Measurements from ENCODE around the gene FAM131B. TPM values are rescaled to one million over a fixed set of nuclear protein-coding genes. Genes with fewer than 3 reads are reported as not detected.
"Not testable (repeated sequence)": the region's sequence is repeated elsewhere in the genome, so short reads cannot be mapped to it uniquely, and the experiment has no call there.

FAM131B gene
- total RNA-seq, 1 donor from 2014 or later: 15.5 TPM

GRCh38 chr7:143392875-143393266, 30.4 kb upstream of the FAM131B start:
- no peak for DNase-seq (ENCODE audit: low read depth, low spot score)
- Mint-ChIP-seq H3K9me3 (no peaks in the 10 kb centered on the region), H3K4me1 (peaks cover 4% of the 10 kb centered on the region), H3K27ac (ENCODE audit: unreplicated experiment) (no peak overlapping the region), H3K27me3 (ENCODE audit: low read depth) (no peaks in the 10 kb centered on the region), H3K36me3 (ENCODE audit: low read depth) (peaks cover 6% of the 10 kb centered on the region), H3K4me3 (no peak overlapping the region)
- no peak for TF ChIP-seq CTCF (conservative IDR thresholded peaks at IDR 0.05)

- H3K4me1 Mint-ChIP-seq; H3K27me3 Mint-ChIP-seq (ENCODE audit: low read depth): not testable (repeated sequence)
Observed at GRCh38 chr7:143392427-143392826, 29.9 kb upstream of the FAM131B start.

DNA sequence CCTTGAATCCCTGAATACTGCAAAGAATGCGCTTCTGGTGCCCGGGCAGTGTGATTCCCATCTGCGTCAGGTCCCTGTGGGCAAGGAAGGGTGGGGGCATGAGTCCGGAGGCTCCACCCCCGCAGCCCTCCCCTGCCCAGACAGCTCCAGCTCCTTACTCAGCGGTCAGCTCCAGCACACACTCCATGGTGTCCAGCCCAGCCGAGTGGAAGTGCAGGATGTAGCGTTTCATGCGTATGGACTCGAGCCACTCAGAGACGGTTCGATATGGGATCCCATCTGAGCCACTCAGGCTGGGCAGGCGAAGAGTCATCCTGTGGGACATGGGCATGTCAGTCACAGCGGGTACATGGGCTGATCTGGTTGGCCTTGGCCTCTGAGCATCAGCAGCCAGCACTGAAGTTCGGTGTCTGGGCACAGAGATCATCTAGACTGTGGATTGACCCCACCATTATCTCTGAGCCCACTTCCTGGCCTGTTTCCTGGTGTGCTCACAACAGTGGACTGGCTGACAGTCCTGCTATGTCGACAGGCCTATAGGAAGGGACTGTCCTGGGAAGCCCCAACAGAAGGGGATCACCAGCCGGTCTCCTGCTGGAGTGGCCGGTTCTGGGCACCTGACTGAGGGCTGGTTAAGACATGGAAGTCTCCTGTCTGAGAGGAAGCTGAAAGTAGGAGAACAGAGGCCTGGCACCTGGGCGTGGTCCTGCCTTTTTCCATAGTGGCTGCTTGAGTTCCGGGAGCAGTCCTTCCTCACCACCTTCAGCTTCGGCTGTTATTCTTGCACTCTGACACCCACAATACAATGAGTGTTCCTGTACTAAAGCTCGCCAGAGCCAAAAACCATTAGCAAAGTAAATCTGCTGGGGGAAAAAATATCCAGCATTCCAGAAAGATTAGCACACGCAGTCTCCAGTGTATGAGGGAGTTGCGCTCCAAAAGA, 29.2 kb upstream of the FAM131B start:
- Mint-ChIP-seq H3K9me3 (no peaks in the 10 kb centered on the region), H3K4me3 (no peak overlapping the region), H3K27me3 (ENCODE audit: low read depth) (no peaks in the 10 kb centered on the region), H3K36me3 (ENCODE audit: low read depth) (peaks cover 6% of the 10 kb centered on the region), H3K27ac (ENCODE audit: unreplicated experiment) (no peak overlapping the region), H3K4me1 (peaks cover 4% of the 10 kb centered on the region)
- TF ChIP-seq CTCF (conservative IDR thresholded peaks at IDR 0.05): no peak
- DNase-seq (ENCODE audit: low read depth, low spot score): no peak

More at GRCh38 chr7:143392427-143392826, 29.9 kb upstream of the FAM131B start:
- H3K9me3 Mint-ChIP-seq; H3K27ac Mint-ChIP-seq (ENCODE audit: unreplicated experiment); DNase-seq (ENCODE audit: low read depth, low spot score); H3K4me3 Mint-ChIP-seq; H3K36me3 Mint-ChIP-seq (ENCODE audit: low read depth): not testable (repeated sequence)

GRCh38 chr7:143390773-143391317, 28.3 kb upstream of the FAM131B start:
- H3K36me3 Mint-ChIP-seq (ENCODE audit: low read depth): peaks cover 6% of the 10 kb centered on the region
- no peak for DNase-seq (ENCODE audit: low read depth, low spot score)
- peaks cover 4% of the 10 kb centered on the region for H3K4me1 Mint-ChIP-seq
- H3K27me3 Mint-ChIP-seq (ENCODE audit: low read depth): no peaks in the 10 kb centered on the region
- TF ChIP-seq CTCF (conservative IDR thresholded peaks at IDR 0.05): no peak
- no peaks in the 10 kb centered on the region for H3K9me3 Mint-ChIP-seq
- no peak overlapping the region for H3K4me3 Mint-ChIP-seq
- no peak overlapping the region for H3K27ac Mint-ChIP-seq (ENCODE audit: unreplicated experiment)

- H3K9me3 Mint-ChIP-seq: no peaks in the 10 kb centered on the region
- H3K36me3 Mint-ChIP-seq (ENCODE audit: low read depth): peaks cover 6% of the 10 kb centered on the region
- no peak for TF ChIP-seq CTCF (conservative IDR thresholded peaks at IDR 0.05)
- H3K27me3 Mint-ChIP-seq (ENCODE audit: low read depth): no peaks in the 10 kb centered on the region
- peaks cover 3% of the 10 kb centered on the region for H3K4me1 Mint-ChIP-seq
- H3K27ac Mint-ChIP-seq (ENCODE audit: unreplicated experiment): no peak overlapping the region
- no peak for DNase-seq (ENCODE audit: low read depth, low spot score)
- no peak overlapping the region for H3K4me3 Mint-ChIP-seq
Observed at GRCh38 chr7:143390104-143390772, 27.7 kb upstream of the FAM131B start.
